ENCODE measurements around the gene PDCL2.
A peak's percentile ranks its signal among the peaks of the same experiment; 100 is the strongest.
"Not testable (repeated sequence)": the region's sequence is repeated elsewhere in the genome, so short reads cannot be mapped to it uniquely, and the experiment has no call there.

Gene PDCL2

GRCh38 chr4:55588160-55588559, 3.9 kb downstream of the PDCL2 start:
- DNase-seq (ENCODE audit: low read depth in 2 of 2) = no peak

GRCh38 chr4:55582773-55583172, 9.3 kb downstream of the PDCL2 start:
- not testable (repeated sequence) for DNase-seq (ENCODE audit: low read depth in 2 of 2)

- no peak for DNase-seq (ENCODE audit: low read depth in 2 of 2)
These were observed 13.6 kb downstream of the PDCL2 start for GRCh38 chr4:55578341-55579010.

GRCh38 chr4:55575513-55575912, 16.5 kb downstream of the PDCL2 start:
- no peak for DNase-seq (ENCODE audit: low read depth in 2 of 2)

GRCh38 chr4:55574252-55574651, 17.8 kb downstream of the PDCL2 start:
- no peak for DNase-seq (ENCODE audit: low read depth in 2 of 2)

GRCh38 chr4:55571806-55572205, 20.2 kb downstream of the PDCL2 start:
- DNase-seq (ENCODE audit: low read depth in 2 of 2) = no peak

GRCh38 chr4:55568905-55569504, 23.0 kb downstream of the PDCL2 start:
- no peak for DNase-seq (ENCODE audit: low read depth in 2 of 2)

- no peak for DNase-seq (ENCODE audit: low read depth in 2 of 2)
These were observed 30.2 kb downstream of the PDCL2 start for GRCh38 chr4:55561889-55562288.

GRCh38 chr4:55560096-55560495, 31.9 kb downstream of the PDCL2 start:
- DNase-seq (ENCODE audit: low read depth in 2 of 2) = no peak

GRCh38 chr4:55554453-55555030, 37.5 kb downstream of the PDCL2 start:
- no peak for DNase-seq (ENCODE audit: low read depth in 2 of 2)

GRCh38 chr4:55553441-55554201, 38.4 kb downstream of the PDCL2 start:
- no peak for DNase-seq (ENCODE audit: low read depth in 2 of 2)

- DNase-seq (ENCODE audit: low read depth in 2 of 2) = not testable (repeated sequence)
These were observed 40.1 kb downstream of the PDCL2 start for GRCh38 chr4:55551964-55552363.

- no peak for DNase-seq (ENCODE audit: low read depth in 2 of 2)
These were observed 42.2 kb downstream of the PDCL2 start for GRCh38 chr4:55549888-55550287.

GRCh38 chr4:55547918-55548317, 44.1 kb downstream of the PDCL2 start:
- DNase-seq (ENCODE audit: low read depth in 2 of 2) = no peak

- no peak for DNase-seq (ENCODE audit: low read depth in 2 of 2)
These were observed 44.6 kb downstream of the PDCL2 start for GRCh38 chr4:55547466-55547770.

- DNase-seq (ENCODE audit: low read depth in 2 of 2) = peak; percentile 71 to 81
These were observed 45.1 kb downstream of the PDCL2 start, which contains the start of gene CLOCK for GRCh38 chr4:55546756-55547465. Gene CLOCK, minus strand, starts transcription at chr4:55546909. Its CDS starts 64,124 bp downstream, at chr4:55482785.

GRCh38 chr4:55546506-55546755, 45.6 kb downstream of the PDCL2 start:
- no peak for DNase-seq (ENCODE audit: low read depth in 2 of 2)

- peak; percentile 47 to 49 for DNase-seq (ENCODE audit: low read depth in 2 of 2)
These were observed 46.2 kb downstream of the PDCL2 start for GRCh38 chr4:55545641-55546505.

- DNase-seq (ENCODE audit: low read depth in 2 of 2) = no peak
These were observed 46.9 kb downstream of the PDCL2 start for GRCh38 chr4:55545151-55545550.

GRCh38 chr4:55543858-55544257, 48.2 kb downstream of the PDCL2 start:
- DNase-seq (ENCODE audit: low read depth in 2 of 2) = no peak

- DNase-seq (ENCODE audit: low read depth in 2 of 2) = no peak
These were observed 51.8 kb downstream of the PDCL2 start for GRCh38 chr4:55540271-55540670.
